Muscle of leg (tissue), 11 donors: ENCODE data around the gene SYNGR3. TPM values are rescaled to one million over a fixed set of nuclear protein-coding genes. Genes with fewer than 3 reads are reported as not detected.
"Not testable (repeated sequence)": the region's sequence is repeated elsewhere in the genome, so short reads cannot be mapped to it uniquely, and the experiment has no call there.

Experiments used
- DNase-seq: peaks from one replicate; pipeline ENCODE4 v3.0.0; 2013
- H3K27ac ChIP-seq: one replicate; pipeline ENCODE4 v1.5.1; 2013; ENCODE audit warnings: mild to moderate bottlenecking, low read length, control low read depth
- H3K27me3 ChIP-seq: one replicate; pipeline ENCODE4 v1.6.1; 2013; ENCODE audit warnings: low read length; ENCODE audit not compliant: control insufficient read depth, insufficient read depth
- H3K36me3 ChIP-seq: one replicate; pipeline ENCODE4 v1.6.1; 2013; ENCODE audit warnings: low read length; ENCODE audit not compliant: control insufficient read depth, insufficient read depth
- H3K4me1 ChIP-seq: one replicate; pipeline ENCODE4 v1.6.1; 2013; ENCODE audit warnings: low read length; ENCODE audit not compliant: control insufficient read depth, insufficient read depth
- H3K4me3 ChIP-seq: one replicate; pipeline ENCODE4 v1.5.1; 2013; ENCODE audit warnings: low read length, control low read depth
- H3K9me3 ChIP-seq: replicated peaks from 2 replicates; pipeline ENCODE4 v1.6.1; 2013; ENCODE audit warnings: low read depth, low read length; ENCODE audit not compliant: control insufficient read depth
- WGBS: methylation state at CpG from one replicate; pipeline ENCODE4 v1.1.5; 2013; ENCODE audit warnings: missing lambda C conversion rate; ENCODE audit not compliant: insufficient coverage; 5-methylcytosine and 5-hydroxymethylcytosine counted together
- polyA plus RNA-seq, 8 donors: library from polyadenylated mRNA; unstranded; fragments of 120-200 nt; gene quantifications; one replicate each; pipeline versions ENCODE4 v1.2.1 to v1.2.3, GENCODE V29; 2013; ENCODE audit warnings: inconsistent platforms in 1 of 8, low replicate concordance in 1 of 8; ENCODE audit not compliant: insufficient read length in 8 of 8, insufficient read depth in 1 of 8
- total RNA-seq: library from RNA; stranded (reverse); fragments of 120-200 nt; gene quantifications from one replicate; pipeline ENCODE4 v1.2.4, GENCODE V29; 2013

Gene SYNGR3
- total and polyA plus RNA-seq, 9 donors: 0.70 to 1.5 (median 1.2) TPM

DNA sequence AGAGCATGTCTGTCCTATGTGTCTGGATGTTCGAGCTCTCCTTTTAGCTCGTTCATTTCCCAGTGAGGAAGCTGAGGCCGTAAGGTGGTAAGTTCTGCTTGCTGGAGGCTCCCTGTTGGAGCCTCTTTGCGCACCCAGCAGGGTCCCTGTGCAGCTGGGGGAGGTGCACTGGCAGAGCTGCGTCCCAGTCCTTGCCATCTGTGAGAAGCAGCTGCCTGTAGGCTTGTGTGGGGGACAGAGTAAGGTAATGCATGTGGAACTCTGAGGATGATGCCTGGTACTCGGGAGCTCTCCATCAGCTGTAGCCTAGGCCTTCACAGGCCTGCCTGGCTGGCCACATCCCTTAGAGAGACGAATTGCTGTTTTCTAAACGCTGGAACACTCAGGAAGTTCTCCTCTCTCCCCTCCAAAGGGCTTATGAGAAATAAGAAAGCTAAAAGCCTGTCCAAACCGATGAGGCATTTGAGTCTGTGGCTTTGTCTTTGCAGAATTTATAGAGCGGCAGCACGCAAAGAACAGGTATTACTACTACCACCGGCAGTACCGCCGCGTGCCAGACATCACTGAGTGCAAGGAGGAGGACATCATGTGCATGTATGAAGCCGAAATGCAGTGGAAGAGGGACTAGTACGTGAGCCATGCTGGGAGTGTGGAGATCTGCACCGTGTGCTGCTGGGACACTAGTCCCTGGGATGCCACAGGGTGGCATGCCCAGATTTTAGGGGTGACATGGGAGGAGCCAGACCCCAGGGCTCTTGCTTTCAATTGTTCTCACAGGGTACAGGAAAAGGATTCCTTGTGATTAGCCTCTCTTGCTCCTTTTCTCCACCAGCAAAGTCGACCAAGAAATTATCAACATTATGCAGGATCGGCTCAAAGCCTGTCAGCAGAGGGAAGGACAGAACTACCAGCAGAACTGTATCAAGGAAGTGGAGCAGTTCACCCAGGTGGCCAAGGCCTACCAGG is 28.8 kb upstream of the SYNGR3 start:
- DNase-seq: no peak
- H3K27me3 ChIP-seq: no peaks in the 10 kb centered on the region
- WGBS: 49% methylated on average over 16 of the region's 20 CpGs
- H3K36me3 ChIP-seq: peaks cover 32% of the 10 kb centered on the region
- H3K4me1 ChIP-seq: peaks cover 41% of the 10 kb centered on the region
- peak overlapping the region; percentile 0 for H3K4me3 ChIP-seq
- no peak overlapping the region for H3K27ac ChIP-seq
- no peaks in the 10 kb centered on the region for H3K9me3 ChIP-seq

DNA sequence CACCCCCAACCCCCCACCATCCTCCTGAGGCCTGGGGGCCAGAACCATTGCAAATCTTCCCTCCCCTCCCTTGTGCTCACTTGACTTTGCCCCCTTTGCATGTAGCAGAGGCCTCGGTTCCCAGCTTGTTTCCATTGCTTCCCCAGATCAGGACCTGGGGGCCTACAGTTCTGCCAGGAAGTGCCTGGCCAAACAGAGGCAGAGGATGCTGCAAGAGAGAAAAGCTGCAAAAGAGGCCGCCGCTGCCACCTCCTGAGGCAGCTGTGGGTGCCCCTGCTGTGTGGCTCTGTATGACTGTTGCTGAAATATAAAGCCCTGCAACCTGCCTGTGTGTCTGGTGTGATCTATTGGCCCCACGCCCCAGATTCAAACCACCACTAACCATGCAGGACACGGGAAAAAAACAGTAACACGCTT is 28.1 kb upstream of the SYNGR3 start:
- H3K4me3 ChIP-seq: no peak overlapping the region
- no peak for DNase-seq
- H3K4me1 ChIP-seq: peaks cover 42% of the 10 kb centered on the region
- H3K27me3 ChIP-seq: no peaks in the 10 kb centered on the region
- WGBS: 50% methylated on average over 3 of the region's 6 CpGs
- peaks cover 33% of the 10 kb centered on the region for H3K36me3 ChIP-seq
- no peaks in the 10 kb centered on the region for H3K9me3 ChIP-seq
- H3K27ac ChIP-seq: no peak overlapping the region

DNA sequence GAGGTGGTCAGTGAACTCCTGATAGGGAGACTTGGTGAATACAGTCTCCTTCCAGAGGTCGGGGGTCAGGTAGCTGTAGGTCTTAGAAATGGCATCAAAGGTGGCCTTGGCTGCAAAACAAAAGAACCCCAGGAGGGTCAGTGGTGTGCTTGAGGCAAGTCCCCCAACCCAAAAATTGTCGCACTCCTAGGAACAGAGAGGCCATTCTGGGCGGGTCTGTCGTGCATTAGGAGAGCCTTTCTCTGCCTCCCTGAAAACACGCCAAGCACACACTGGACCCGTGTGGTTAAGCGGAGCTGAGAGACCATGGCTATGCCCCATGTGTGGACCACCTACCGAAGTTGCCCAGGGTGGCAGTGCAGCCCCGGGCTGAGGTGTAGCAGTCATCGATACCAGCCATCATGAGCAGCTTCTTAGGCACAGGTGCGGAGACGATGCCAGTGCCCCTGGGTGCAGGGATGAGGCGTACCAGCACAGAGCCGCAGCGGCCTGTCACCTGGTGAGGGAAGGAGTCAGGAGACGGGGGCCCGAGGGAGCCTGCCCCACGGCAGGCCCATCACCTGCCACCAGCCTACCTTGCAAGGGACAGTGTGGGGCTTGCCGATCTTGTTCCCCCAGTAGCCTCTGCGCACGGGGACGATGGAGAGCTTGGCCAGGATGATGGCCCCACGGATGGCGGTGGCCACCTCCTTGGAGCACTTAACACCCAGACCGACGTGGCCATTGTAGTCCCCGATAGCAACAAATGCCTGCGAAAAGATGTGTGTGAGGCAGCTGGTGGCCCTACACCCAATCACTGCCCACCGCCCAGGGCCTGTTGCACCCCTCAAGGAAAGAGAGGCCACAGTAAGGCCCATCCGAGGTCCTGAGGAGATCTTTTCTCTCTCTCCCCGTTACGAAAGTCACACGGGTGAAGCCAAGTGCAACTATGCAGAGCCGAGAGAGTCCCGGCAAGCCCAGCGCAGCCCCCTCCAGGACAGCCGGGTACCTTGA is 27.3 kb upstream of the SYNGR3 start:
- H3K27ac ChIP-seq, H3K9me3 ChIP-seq, H3K4me3 ChIP-seq, DNase-seq, H3K27me3 ChIP-seq: not testable (repeated sequence)
- WGBS: 80% methylated on average over 13 of the region's 37 CpGs
- H3K4me1 ChIP-seq: peaks cover 42% of the 10 kb centered on the region
- H3K36me3 ChIP-seq: peaks cover 33% of the 10 kb centered on the region

DNA sequence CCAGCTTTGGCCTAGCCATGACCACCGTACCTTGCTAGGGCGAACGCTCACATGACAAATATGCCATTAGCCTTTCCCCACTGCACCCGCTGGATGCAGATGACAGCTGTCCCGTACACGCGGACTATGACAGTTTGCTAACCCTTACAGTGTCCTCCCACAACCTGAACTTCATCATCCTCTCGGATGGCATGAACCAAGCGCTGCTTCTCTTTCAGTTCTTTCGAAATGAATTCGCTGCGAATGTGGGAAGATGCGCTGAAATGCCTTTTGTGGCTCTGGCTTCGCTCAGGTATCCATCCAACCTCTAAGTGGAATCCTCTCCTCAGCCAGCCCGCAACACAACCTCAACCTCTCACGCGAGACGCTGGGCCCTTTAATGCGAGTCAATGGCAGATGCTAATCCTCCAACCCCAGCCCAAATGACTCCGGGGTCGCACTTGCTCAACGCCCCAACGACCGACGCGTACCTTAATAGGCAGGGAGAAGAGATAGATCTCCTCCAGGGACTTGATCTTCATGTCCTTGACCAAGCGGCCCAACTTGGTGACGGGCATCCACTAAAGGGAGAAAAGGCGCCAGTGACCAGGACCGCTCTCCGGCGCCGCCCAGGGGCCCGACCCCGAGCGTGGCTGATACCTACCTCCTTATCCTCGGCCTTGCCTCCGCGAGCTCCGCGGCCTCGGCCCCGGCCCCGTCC is 25.8 kb upstream of the SYNGR3 start:
- Histone ChIP-seq H3K27ac (peak overlapping the region; percentile 96), H3K36me3 (peaks cover 33% of the 10 kb centered on the region), H3K27me3 (no peaks in the 10 kb centered on the region), H3K9me3 (no peaks in the 10 kb centered on the region), H3K4me1 (peaks cover 38% of the 10 kb centered on the region), H3K4me3 (peak overlapping the region; percentile 93)
- DNase-seq: peak; percentile 50
- 5% methylated on average over 29 of the region's 44 CpGs for WGBS

DNA sequence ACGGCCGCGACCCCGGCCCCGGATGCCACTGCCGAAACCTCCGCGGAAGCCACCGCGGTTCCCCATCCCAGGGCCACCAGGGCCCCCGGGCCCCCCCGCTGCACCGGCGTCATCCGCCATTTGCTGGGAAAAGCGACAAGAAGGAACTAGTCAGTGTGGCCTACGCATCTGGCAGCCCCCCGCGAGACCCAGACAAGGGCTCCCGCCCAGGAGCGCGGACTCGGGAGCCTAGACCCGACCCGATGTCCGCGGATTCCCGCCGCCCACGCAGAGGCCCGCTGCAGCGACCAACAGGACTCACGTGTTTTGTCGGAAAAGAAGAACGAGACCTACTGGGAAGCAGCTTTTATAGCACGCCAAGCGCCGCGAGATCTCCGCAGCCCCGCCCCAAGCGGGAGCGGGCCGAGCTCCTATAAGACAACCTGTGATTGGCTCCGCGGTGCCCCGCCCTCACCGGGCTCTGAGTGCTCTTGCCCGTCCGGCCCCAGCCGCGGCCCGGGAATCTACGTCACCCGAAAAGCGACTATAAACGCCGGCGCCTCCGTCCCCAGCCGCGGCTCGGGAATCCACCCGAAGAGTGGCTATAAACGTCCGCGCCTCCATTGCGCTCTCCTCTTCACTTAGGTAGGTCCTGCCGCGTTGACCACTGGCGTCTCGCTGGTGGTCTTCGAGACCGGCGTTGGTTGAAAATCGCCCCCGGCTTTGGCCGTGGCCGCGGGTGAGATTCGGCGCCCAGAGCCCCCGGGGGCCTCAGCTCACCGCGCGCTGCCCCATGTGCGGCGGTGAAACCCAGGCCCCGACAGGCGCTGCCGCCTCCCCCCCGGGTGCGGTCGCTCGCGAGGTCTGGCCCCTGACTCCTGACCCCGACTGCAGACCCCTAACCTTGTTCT is 25.0 kb upstream of the SYNGR3 start, which contains the start of gene RPS2:
RPS2 (minus strand) TSS at position 321 of the 890 bp plus-strand sequence; CDS start at position 120, 201 bp downstream.
- Histone ChIP-seq H3K27ac (peak within 1 kb of the TSS; percentile 97), H3K4me3 (peak within 1 kb of the TSS; percentile 93), H3K4me1 (peaks cover 36% of the 10 kb centered on the region), H3K9me3 (no peaks in the 10 kb centered on the region), H3K27me3 (no peaks in the 10 kb centered on the region), H3K36me3 (peaks cover 33% of the 10 kb centered on the region)
- DNase-seq: peak; percentile 99
- 0% methylated on average over 92 of the region's 97 CpGs for whole genome bisulfite sequencing

DNA sequence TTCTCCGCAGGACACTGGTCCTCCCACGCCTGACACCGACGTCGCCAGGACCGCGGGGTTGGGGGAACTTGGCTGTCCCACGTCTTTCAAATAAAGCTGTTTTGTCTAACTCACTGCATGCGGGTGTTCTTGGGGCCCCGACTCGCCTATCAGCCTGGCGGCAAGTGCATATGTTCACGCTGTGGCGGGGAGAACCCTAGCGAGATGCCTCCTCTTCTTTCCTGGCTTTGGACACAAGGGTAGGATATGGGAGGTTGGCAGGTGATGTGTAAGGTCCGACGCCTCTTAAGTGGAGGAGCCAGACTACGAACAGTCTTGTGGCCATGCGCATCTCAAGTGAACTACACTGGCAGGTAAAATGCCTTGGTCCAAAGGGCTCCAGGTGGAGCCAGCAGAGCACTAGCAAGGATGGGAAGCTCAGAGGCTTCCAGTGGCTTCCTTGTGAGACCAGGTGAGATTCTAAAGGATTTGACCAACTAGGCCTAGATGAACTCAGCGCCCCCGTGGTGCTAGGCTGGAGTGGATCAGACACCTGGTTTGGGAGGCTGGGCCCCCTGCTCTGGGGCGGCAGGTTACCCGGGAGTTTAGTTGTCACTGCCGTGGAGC is 24.3 kb upstream of the SYNGR3 start:
- Histone ChIP-seq H3K36me3 (peaks cover 32% of the 10 kb centered on the region), H3K27me3 (no peaks in the 10 kb centered on the region), H3K27ac (peak overlapping the region; percentile 97), H3K4me3 (peak overlapping the region; percentile 93), H3K9me3 (no peaks in the 10 kb centered on the region), H3K4me1 (peaks cover 30% of the 10 kb centered on the region)
- DNase-seq: no peak
- 19% methylated on average over 24 of the region's 24 CpGs for WGBS

DNA sequence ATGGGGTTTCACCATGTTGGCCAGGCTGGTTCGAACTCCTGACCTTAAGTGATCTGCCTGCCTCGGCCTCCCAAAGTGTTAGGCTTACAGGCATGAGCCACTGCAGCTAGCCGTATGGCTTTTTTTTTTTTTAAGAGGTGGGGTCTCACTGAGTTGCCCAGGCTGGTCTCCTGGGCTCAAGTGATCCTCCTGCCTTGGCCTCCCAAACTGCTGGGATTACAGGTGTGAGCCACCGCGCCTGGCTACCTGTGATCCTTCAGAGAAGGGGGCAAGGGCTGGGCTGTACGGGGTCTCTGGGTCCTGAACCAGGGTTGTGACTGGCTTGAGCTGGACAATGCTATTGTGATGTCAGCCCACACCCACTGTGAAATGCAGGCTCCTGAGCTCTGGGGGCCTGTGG is 23.3 kb upstream of the SYNGR3 start, which contains the start of gene RNF151:
RNF151 (plus strand) TSS at position 397 of the 400 bp plus-strand sequence. CDS start 26 bp downstream, outside the sequence.
- H3K27ac ChIP-seq: peak within 1 kb of the TSS; percentile 97
- no peaks in the 10 kb centered on the region for H3K27me3 ChIP-seq
- 92% methylated on average over 4 of the region's 6 CpGs for WGBS
- peaks cover 24% of the 10 kb centered on the region for H3K36me3 ChIP-seq
- H3K4me1 ChIP-seq: peaks cover 29% of the 10 kb centered on the region
- peak within 1 kb of the TSS; percentile 93 for H3K4me3 ChIP-seq
- DNase-seq: no peak
- no peaks in the 10 kb centered on the region for H3K9me3 ChIP-seq

DNA sequence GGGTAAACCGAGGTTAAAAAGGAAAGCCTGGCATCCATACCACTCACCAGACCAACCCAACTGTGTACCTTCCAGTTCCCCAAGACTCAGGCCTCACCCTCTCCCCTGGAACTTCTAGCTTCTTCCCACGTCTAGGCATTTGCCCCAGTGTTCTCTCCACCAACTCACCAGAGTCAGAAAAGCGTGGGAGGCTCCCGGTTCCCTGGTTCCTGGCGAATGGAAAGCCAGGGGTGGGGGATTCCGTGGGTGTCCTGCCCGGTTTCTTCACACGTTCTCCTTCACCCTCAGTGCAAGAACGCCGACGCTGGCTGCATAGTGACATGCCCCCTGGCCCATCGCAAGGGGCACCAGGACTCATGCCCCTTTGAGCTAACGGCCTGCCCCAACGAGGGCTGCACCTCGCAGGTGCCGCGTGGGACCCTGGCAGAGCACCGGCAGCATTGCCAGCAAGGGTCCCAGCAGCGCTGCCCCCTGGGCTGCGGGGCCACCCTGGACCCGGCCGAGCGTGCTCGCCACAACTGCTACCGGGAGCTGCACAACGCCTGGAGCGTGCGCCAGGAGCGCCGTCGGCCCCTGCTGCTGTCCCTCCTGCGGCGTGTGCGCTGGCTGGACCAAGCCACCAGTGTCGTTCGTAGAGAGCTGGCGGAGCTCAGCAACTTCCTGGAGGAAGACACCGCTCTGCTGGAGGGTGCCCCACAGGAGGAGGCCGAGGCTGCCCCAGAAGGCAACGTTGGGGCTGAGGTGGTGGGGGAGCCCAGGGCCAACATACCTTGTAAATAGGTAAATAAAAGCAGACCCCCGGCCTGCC is 21.4 kb upstream of the SYNGR3 start:
- H3K27me3 ChIP-seq: no peaks in the 10 kb centered on the region
- no peak overlapping the region for H3K4me3 ChIP-seq
- H3K27ac ChIP-seq: no peak overlapping the region
- H3K36me3 ChIP-seq: peaks cover 9% of the 10 kb centered on the region
- no peaks in the 10 kb centered on the region for H3K9me3 ChIP-seq
- no peak for DNase-seq
- 86% methylated on average over 39 of the region's 41 CpGs for WGBS
- H3K4me1 ChIP-seq: peaks cover 30% of the 10 kb centered on the region
